GM18526 (cell line): ENCODE measurements around the gene ACSF2.

Source experiments
- POLR2A ChIP-seq: IDR thresholded peaks from 3 replicates; pipeline ENCODE4 v1.6.1; 2011; ENCODE audit not compliant: insufficient read length; ENCODE audit errors: extremely low read depth

Gene ACSF2

DNA sequence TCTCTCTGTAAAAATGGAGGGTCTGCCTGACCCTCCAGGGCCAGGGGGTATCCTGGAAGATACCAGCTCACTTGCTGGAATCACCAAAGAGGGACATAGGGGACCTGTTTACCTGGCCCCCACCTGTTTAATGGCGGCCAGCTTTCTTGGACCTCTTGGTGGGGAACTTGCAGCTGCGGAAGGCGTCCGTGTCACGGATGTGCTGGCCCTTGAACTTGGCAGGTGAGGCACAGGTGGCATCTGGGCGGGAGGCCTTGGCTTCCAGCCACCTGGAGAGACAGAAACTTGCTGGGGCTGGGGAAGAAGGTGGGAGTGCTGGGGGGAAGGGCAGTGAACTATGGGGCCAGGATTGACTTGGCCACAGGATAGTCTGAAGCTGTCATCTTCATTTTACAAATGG lies 39.2 kb downstream of the ACSF2 start:
- TF ChIP-seq POLR2A = no peak

DNA sequence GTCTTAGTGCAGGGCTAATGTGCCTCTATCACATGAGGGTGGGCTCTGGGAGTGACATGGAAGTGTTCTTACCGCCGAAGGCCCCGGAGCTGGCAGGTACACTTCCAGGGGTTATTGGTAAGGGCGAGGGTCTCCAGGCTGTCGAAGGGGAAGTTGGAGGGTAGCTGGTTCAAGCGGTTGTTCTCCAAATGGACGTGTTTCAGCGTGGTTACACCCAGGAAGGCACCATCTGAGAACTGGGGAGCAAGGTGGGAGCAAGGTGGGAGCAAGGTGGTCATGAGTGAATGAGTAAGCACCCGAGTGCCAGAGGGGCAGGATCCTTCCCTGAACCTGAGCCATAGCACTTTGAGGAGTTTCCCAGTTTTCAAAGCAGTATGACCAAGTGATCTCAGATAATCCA lies 39.6 kb downstream of the ACSF2 start:
- TF ChIP-seq POLR2A = no peak

DNA sequence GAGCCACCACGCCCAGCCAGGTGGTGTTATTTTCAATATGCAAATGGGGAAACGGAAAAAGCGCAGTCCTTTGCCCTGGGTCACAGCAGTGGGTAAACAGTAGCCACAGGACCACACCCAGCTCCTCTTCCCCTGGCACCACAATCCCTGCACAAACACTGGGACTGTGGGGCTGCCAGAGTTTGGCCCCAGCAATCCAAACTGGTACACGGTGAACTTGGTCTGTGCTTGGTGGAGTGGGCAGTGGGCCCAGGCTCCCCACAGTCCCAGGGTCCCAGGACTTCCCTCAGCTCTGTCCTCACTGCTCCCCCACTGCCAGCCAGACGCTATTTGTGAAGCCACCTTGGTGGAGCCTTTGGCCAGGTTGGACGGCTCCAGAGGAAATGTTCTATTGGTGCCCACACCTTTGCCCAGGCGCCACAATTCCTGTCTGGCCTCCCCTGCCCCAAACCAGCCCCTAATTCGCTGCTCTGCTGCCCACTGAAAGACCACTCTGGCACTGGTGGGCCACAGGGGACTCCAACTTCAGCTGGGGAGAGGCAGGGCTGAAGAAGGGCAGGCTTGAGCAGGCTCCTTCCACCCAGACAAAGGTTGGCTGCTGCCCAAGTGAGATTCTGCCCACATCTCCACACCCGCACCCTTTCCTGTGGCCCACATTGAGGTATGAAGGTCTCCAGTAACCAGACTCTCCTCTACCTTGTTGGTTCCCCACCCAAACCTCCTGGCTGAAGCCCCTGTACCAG lies 40.5 kb downstream of the ACSF2 start:
- TF ChIP-seq POLR2A = no peak

DNA sequence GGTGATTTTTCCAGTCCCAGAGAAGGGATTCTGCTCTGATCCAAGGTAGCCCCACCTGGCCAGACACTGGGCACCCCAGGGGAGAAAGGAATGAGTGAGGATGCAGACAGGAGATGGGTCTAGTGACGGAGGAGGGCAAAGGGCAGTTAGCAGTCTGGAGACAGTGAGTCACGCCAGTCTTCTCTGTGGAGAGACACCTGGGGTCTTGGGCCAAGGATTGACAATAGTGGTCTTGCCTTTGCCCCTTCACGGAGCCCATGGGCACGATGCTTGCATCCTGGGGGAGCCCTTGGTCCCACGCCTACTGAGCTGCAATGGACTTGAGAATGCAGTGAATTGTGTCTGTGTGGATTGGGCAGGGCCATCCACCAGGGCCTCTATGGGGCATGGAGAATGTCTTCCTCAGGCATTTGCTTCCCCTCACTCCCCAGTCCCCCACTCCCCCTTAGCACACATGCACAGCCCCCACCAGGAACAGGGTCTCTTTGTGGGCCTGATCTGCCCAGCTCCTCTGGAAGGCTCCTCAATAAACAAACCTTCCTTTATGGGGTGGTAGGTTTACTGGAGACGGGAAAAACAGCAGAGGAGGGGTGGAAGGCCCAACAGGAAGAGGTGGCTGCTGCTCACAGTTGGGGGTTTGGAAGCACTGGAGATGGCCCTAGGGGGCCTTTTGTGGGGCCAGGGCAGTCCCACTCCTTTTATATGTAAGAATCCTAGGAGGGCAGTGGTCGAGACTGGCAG lies 41.3 kb downstream of the ACSF2 start:
- no peak for TF ChIP-seq POLR2A

- no peak for TF ChIP-seq POLR2A
Measured at GRCh38 chr17:50467855-50468303, 41.9 kb downstream of the ACSF2 start.

- no peak for TF ChIP-seq POLR2A
Measured at GRCh38 chr17:50468304-50469207, 42.5 kb downstream of the ACSF2 start, which contains the start of gene CHAD. CHAD (minus strand) TSS chr17:50468880; CDS start chr17:50468813, 67 bp downstream.

DNA sequence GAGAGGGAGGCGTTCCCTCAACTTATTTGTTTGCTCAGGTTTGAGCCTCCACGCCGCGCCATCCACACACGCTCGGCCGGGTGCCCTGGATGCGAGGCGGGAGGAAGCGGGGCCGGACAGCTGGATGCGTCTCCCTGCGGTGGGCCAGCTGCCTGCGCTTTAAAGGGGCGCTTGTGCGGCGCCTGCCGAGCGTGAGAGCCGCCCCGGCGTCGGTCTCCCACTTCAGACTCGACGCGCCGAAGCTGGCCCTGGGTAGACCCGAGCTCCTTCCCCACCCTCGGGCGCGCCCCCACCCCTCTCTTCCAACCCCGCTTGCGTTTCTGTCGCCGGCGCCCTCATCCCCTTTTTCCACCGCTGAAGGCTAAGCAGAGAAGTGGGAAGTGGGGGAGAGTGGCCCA lies 43.2 kb downstream of the ACSF2 start:
- no peak for TF ChIP-seq POLR2A

- no peak for TF ChIP-seq POLR2A
Measured at GRCh38 chr17:50469671-50470305, 43.8 kb downstream of the ACSF2 start.

DNA sequence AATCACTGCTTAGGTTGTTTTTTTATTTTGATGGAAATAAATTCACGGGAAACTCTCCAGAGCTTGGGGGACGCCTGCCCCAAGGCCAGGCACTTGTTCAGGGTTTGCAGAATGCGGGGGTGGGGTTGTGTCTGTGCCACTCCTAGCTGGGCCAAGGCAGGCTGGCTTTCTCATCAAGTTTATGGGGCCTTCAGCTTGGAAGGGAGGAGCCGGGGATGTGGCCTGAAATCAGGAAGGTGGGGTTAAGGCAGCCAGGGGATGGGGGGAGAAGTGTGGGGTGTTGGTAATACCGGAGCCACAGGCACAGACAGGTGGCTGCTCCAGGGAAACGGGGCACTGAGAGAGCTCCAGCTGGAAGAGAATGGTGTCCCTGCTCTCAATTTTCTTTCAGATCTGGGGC lies 44.4 kb downstream of the ACSF2 start:
- TF ChIP-seq POLR2A = no peak

DNA sequence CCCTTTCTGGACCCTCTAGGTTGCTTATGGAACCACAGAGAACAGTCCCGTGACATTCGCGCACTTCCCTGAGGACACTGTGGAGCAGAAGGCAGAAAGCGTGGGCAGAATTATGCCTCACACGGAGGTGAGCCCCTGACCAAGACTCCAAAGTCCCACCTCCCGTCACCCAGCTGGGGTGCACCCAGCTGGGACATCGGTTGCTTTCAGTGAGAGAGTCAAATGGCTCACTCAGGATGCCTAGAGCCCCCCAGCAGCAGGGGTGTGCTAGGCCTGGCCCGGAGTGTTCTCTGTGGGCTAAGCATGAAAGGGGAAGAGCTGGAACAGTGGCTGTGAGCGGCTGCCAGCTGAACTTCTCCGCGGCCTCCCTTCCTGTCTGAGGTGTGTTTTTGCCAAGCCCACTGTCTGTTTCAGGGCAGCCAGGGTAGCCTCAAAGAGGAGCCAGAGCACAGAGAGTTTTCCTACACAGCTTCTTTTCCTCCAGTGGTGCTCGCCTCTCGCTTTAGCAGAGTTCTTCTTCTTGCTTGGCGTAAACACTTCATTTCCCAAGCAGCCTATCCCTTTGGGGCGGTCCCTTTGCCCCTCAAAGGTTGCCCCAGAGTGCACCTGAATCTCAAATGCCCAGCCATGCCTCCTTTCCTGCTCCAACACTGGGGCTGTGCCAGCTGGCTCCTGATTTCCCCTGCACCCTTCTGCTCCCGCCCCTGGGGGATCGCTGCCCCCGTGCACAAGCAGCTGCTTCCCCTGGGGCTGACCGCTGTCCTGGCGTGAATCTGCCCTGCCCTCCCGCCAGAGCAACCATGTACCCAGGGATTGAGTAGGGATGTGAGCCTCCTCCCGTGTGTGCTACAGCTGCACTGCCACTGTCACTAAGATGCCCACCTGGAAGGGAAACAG lies 45.2 kb downstream of the ACSF2 start:
- TF ChIP-seq POLR2A = no peak

DNA sequence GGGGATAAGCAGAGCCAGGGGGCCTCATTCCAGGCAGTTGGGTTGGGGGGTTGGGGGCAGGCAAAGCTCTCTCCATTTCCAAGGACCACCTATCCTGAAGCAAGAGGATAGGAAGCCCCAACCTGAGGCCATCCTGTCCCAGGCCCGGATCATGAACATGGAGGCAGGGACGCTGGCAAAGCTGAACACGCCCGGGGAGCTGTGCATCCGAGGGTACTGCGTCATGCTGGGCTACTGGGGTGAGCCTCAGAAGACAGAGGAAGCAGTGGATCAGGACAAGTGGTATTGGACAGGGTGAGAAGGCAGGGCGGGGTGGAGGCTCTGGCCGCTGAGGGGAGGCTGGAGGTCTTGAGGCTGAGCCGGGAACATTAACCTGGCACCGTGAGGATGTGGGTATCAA lies 46.3 kb downstream of the ACSF2 start:
- TF ChIP-seq POLR2A = no peak

- TF ChIP-seq POLR2A = no peak
Measured at GRCh38 chr17:50473901-50474300, 47.9 kb downstream of the ACSF2 start.

GRCh38 chr17:50474523-50474922 lies 48.5 kb downstream of the ACSF2 start:
- TF ChIP-seq POLR2A = no peak

DNA sequence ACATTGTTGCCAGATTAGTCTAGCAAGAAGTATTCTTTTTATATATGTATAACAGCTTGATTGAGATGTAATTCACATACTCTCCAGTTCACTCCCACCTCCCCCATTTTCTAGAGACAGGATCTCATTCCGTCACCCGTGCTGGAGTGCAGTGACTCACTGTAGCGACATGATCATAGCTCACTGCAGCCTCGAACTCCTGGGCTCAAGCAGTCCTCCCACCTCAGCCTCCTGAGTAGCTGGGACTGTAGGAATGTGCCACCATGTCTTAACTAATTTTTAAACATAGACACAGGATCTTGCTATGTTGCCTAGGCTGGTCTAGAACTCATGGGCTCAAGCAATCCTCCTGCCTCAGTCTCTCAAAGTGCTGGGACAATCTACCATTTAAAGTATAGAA lies 49.3 kb downstream of the ACSF2 start:
- TF ChIP-seq POLR2A = no peak
